Raji (cell line): Measurements from ENCODE around the gene HAPLN3.

Source experiments
- POLR2A ChIP-seq: IDR thresholded peaks from 2 replicates; pipeline ENCODE4 v1.6.1; 2011; ENCODE audit warnings: low read depth, low read length, control low read depth; ENCODE audit not compliant: insufficient read depth

Gene HAPLN3, protein sequence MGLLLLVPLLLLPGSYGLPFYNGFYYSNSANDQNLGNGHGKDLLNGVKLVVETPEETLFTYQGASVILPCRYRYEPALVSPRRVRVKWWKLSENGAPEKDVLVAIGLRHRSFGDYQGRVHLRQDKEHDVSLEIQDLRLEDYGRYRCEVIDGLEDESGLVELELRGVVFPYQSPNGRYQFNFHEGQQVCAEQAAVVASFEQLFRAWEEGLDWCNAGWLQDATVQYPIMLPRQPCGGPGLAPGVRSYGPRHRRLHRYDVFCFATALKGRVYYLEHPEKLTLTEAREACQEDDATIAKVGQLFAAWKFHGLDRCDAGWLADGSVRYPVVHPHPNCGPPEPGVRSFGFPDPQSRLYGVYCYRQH

DNA sequence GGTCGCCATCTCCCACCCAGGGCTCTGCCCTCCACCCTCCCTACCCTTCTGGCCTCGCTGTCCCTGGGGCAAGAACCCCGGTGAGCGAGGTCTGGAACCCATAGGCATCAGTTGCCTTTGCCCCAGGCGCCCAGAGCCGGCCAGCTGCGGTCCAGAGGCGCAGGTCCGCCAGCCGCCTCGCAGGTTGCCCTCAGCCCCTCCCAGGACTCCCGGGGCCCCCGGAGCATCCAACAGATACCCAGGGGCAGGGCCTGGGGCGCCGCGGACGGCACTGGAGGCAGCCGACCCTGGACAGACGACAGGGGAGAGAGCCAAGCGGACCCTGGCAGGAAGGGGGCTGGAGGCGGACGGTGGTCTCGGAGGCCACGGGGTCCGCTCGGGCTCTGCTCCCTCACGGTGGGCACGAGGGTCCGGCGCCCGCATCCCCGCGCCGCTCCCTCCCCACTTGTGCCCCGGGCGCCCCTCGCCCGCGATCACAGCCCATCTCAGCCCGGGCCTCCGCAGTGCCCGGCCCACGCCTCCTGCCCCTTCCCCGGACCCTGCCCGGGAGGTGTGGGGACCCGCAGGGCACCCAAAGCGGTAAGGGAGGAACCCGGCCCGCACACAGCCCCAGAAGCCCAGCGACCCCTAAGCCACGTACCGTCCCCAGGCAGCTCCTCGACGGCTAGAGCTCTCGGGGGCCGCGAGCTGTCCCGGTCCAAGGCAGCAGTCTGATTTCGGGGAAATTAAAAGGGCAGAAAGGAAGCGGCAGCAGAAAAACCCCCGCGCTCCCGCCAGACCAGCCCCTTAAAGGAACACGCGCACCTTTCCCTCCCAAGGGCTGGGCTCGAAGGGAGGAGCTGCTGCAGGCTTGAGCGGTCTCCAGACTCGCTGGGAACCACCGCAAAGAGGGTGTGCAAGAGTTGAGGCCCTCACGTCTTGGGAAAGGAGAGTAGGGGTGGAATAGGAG, at the start of gene HAPLN3:
Gene HAPLN3 (minus strand): TSS at position 726 of the 949 bp plus-strand sequence. CDS start 8,246 bp downstream, outside the sequence.
- TF ChIP-seq POLR2A: no peak

DNA sequence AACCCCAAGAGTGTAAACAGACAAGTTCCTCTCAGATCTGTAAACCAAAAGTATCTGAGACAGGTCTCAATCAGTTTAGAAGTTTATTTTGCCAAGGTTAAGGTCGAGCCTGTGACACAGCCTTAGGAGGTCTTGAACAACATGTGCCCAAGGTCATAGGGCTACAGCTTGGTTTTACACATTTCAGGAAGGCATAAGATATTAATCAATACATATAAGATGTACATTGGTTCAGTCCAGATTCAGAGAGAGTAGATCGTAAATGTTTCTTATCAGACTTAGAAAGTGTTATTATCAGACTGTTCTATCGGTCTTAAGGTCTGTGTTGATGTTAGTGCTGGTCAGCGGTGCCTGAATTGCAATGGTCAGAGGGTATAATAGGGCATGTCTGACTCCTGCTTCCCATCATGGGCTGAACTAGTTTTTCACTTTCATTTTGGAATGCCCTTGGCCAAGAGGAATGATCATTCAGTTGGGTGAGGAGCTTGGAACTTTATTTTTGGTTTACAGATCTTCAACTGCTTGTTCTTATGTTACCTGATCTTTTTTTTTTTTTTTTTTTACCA, 44.8 kb upstream of the HAPLN3 start:
- no peak for TF ChIP-seq POLR2A

GRCh38 chr15:88939486-88939806, 44.1 kb upstream of the HAPLN3 start:
- no peak for TF ChIP-seq POLR2A

DNA sequence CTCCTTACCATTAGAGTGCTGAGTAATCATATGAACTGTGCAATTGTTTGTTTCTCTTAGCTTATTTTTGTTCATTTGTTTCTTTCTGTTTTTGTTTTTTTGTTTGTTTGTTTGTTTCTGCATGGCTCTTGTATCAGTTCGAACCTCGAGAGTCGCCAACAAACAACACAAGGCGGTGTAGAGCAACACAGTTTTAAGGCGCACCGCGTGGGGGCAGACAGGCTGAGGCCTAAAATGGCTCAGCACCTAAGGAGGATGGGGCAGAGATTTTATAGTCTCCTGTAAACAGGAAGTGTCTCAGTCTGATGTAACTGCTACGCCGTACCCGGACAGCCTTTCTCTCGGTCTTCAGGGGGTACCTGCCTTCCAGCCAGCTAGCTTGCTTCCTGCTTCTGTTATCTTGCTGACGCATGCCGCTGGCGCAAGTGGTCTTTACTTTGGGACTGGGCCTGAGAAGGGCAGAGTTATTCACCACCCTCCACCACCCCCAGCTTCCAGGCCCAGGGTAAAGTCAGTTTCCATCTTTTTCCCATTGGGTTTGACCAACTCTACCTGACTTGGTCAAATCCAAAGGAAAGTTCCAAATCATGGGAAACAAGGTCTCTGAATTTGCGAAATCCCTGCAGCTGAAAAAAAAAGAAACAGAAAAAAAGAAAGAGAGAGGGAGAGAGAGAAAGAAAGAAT, 43.6 kb upstream of the HAPLN3 start:
- no peak for TF ChIP-seq POLR2A

DNA sequence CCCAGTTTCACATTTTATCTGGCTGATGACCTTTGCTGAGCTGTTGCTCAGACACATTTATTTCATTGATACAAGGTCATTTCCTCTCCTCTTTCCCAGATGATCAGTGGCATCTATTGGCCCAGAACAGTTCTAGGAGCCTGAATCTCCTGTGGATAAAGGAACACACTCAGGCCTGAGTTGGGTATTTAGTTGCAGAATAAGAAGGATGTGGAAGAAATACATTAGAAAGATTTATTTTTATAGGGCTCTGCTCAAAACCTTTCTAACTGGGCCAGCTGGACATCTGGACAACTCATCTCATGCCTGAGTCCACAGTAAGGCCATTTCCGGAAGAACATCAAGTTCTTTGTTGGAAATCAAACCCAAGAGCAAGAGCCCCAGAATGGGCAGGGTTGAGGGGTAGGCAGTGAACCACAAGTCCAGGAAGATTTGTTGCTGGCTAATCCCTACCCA, 37.6 kb upstream of the HAPLN3 start:
- no peak for TF ChIP-seq POLR2A

DNA sequence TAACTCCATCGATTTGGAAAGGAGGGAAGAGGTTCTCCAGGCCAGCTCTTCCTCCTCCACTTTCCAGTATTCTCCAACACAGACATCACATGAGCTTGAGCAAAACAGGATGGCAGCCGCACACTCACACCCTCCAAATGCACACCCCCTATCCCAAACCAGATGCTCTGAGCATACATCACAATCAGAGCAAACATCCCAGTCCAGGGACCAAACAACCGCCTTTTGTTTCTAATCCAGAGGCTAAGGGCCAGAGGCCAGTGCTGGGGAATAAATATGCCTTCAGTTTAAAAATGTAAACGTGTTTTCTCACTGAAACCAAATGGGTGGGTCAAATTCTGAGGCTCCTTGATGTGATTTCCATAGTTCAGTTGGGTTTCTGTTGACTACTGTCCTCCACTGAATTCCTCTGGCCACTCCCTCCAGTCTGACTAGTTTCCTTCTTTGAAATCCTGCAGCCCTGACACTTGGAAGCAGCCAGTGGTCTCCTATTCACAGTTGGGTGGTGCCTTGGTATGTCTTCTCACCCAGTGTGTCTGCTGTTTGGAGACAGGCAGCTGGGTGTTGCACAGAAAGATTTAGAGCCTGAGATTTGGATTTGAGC, 37.0 kb upstream of the HAPLN3 start:
- no peak for TF ChIP-seq POLR2A

- TF ChIP-seq POLR2A: no peak
These were observed 35.2 kb upstream of the HAPLN3 start for GRCh38 chr15:88930579-88930978.

GRCh38 chr15:88920186-88920891, 25.0 kb upstream of the HAPLN3 start:
- TF ChIP-seq POLR2A: no peak

- no peak for TF ChIP-seq POLR2A
These were observed 23.4 kb upstream of the HAPLN3 start for GRCh38 chr15:88918738-88919137.

DNA sequence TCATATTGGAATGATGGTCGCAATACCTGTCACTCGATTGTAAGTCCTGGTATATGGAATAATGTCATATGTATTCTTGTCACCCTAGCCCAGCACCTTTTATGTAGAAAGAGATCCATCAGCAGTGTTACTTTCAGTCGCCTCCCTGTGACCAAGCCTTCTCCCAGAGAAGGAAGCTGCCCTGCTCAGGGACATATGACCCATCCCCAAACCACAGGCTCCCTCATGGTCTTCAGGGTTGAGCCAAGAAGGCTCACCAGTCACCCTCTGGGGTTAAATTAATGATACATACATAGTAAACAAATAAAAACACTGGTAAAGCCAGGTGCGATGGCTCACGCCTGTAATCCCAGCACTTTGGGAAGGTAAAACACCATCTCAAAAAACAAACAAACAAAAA, 22.4 kb upstream of the HAPLN3 start:
- no peak for TF ChIP-seq POLR2A

- no peak for TF ChIP-seq POLR2A
These were observed 20.0 kb upstream of the HAPLN3 start for GRCh38 chr15:88915354-88915753.

GRCh38 chr15:88913850-88914169, 18.5 kb upstream of the HAPLN3 start:
- no peak for TF ChIP-seq POLR2A

GRCh38 chr15:88913017-88913849, 17.9 kb upstream of the HAPLN3 start, which contains the start of gene MFGE8:
Gene MFGE8 (minus strand): TSS chr15:88913379. CDS start chr15:88913319, 60 bp downstream.
- TF ChIP-seq POLR2A: peak; percentile 65

- TF ChIP-seq POLR2A: no peak
These were observed 17.2 kb upstream of the HAPLN3 start for GRCh38 chr15:88912500-88912921.

- no peak for TF ChIP-seq POLR2A
These were observed 16.4 kb upstream of the HAPLN3 start for GRCh38 chr15:88911766-88912118.
